ENCODE results near the gene CENPK. TPM values are rescaled to one million over a fixed set of nuclear protein-coding genes. Genes with fewer than 3 reads are reported as not detected.
A peak's percentile ranks its signal among the peaks of the same experiment; 100 is the strongest.

The CENPK gene
- total RNA-seq, 1 experiment from 2014 or later: 8.6 TPM

DNA sequence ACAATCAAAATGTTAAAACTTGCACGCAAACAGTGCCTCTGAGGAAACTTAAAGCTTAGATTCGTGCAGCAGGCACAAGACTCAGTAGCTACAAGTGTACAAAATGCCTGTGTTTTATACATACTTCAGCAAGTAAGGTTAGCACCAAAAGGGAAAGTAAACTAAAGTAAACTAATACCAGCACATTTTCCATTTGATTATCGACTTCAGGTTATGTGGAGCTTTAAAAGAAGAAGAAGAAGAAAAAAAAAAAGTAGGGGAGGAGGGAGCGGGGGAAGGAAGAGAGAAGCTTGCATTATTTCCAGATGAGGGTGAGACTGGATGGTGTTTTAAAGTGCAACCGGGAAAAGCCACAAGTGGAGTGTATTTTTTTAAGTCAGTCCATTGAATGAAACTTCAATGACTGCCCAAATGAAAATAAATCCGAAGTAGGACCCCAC is 80.7 kb downstream of the CENPK start:
- CTCF ChIA-PET: no interaction called here
- Histone ChIP-seq H3K9me3 (ENCODE audit: low read length) (no peaks in the 10 kb centered on the region), H3K9ac (ENCODE audit: low read length) (peak overlapping the region; percentile 41; the same call in 1 of the 2 replicates)

DNA sequence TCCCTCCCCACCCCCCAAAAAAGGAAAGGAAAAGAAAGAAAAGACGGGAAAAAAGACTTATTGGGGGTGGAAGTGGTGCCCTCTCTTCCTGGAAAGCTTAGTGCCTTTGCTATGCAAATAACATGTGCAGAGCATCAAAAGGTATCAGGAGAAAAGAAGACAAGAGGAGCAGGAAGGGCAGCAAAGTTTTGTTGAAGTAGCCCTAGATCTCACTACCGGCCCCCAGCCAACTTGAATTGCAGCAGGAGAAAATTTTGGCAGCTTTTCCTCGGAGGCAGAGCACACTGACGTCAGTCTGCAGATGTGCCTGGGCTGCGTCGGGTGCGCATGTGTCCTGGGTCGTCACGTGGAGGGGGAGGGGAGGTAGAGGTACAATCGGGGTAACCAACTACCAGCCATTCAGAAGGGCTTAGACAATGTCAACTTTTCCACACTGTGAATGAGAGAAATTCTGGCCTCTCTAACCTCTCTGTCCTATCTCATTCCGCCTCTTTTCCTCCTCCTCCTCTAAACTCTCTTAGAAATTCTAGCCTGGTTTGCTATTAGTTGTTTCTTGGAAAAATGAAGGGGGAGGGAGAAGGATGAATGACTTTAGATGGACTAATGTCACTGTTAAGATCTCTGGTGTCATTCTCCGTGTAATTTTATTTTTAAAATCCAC is 81.2 kb downstream of the CENPK start, which contains the start of gene ADAMTS6:
ADAMTS6 (minus strand) TSS at position 286 of the 661 bp plus-strand sequence. CDS start 8,247 bp downstream, outside the sequence.
- ATAC-seq (peak; percentile 65), DNase-seq (peak; percentile 59)
- Histone ChIP-seq H3K79me2 (ENCODE audit: low read length) (peaks cover 8% of the 10 kb centered on the region; the same call in 1 of the 2 replicates), H4K20me1 (ENCODE audit: low read length) (no peaks in the 10 kb centered on the region), H3F3A (ENCODE audit: low read length, unreplicated experiment) (no peaks in the 10 kb centered on the region), H3K4me3 (ENCODE audit: low read length) (peak within 1 kb of the TSS; percentile 79), H3K9me3 (ENCODE audit: low read length) (no peaks in the 10 kb centered on the region), H3K4me2 (ENCODE audit: low read length) (peak within 1 kb of the TSS; percentile 89), H3K27me3 (ENCODE audit: low read length) (no peaks in the 10 kb centered on the region), H2AFZ (ENCODE audit: low read length) (peak within 1 kb of the TSS; percentile 86), H3K4me1 (ENCODE audit: insufficient read depth, low read length) (peaks cover 7% of the 10 kb centered on the region; the same call in 1 of the 2 replicates), H3K9me2 (replicated peaks; ENCODE audit: low read length) (no peaks in the 10 kb centered on the region), H3K9ac (ENCODE audit: low read length) (peak within 1 kb of the TSS; percentile 41; the same call in 1 of the 2 replicates), H3K36me3 (ENCODE audit: low read depth, low read length) (no peaks in the 10 kb centered on the region), H3K27ac (ENCODE audit: low read length) (peak within 1 kb of the TSS; percentile 48)
- CTCF ChIA-PET: interaction anchor here (0.6 kb wide), 1 partner anchor 669 kb away, joined by 8 read pairs; no protein-coding TSS in a partner anchor
- POLR2A ChIA-PET (ENCODE audit: unreplicated experiment): no interaction called here
- intact Hi-C loops (cut with micrococcal nuclease): loop anchor here (2.0 to 5.0 kb wide), 2 partner anchors 264 to 381 kb away; no protein-coding TSS in a partner anchor
- TF ChIP-seq EZH2 (IDR thresholded peaks at IDR 0.05; ENCODE audit: low read length, unreplicated experiment): no peak
- no peak for TF ChIP-seq EZH2phosphoT487 (IDR thresholded peaks at IDR 0.05; ENCODE audit: borderline replicate concordance, low read length)
- TF ChIP-seq, protein P1, sequence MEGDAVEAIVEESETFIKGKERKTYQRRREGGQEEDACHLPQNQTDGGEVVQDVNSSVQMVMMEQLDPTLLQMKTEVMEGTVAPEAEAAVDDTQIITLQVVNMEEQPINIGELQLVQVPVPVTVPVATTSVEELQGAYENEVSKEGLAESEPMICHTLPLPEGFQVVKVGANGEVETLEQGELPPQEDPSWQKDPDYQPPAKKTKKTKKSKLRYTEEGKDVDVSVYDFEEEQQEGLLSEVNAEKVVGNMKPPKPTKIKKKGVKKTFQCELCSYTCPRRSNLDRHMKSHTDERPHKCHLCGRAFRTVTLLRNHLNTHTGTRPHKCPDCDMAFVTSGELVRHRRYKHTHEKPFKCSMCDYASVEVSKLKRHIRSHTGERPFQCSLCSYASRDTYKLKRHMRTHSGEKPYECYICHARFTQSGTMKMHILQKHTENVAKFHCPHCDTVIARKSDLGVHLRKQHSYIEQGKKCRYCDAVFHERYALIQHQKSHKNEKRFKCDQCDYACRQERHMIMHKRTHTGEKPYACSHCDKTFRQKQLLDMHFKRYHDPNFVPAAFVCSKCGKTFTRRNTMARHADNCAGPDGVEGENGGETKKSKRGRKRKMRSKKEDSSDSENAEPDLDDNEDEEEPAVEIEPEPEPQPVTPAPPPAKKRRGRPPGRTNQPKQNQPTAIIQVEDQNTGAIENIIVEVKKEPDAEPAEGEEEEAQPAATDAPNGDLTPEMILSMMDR (conservative IDR thresholded peaks at IDR 0.05; ENCODE audit: low read depth, low read length): no peak
- no TSS peak for BruUV-seq (replicated peaks)

More for the DNA sequence above, 80.7 kb downstream of the CENPK start:
- intact Hi-C loops (cut with micrococcal nuclease): loop anchor here (5.0 kb wide), 1 partner anchor 265 kb away; no protein-coding TSS in a partner anchor
- Histone ChIP-seq H3K4me2 (ENCODE audit: low read length) (peak overlapping the region; percentile 89), H2AFZ (ENCODE audit: low read length) (peak overlapping the region; percentile 86), H3K36me3 (ENCODE audit: low read depth, low read length) (no peaks in the 10 kb centered on the region), H4K20me1 (ENCODE audit: low read length) (no peaks in the 10 kb centered on the region), H3K27me3 (ENCODE audit: low read length) (no peaks in the 10 kb centered on the region), H3K27ac (ENCODE audit: low read length) (peak overlapping the region; percentile 48), H3K79me2 (ENCODE audit: low read length) (peaks cover 8% of the 10 kb centered on the region; the same call in 1 of the 2 replicates), H3K4me1 (ENCODE audit: insufficient read depth, low read length) (peaks cover 7% of the 10 kb centered on the region; the same call in 1 of the 2 replicates), H3K9me2 (replicated peaks; ENCODE audit: low read length) (no peaks in the 10 kb centered on the region), H3K4me3 (ENCODE audit: low read length) (peak overlapping the region; percentile 79), H3F3A (ENCODE audit: low read length, unreplicated experiment) (no peaks in the 10 kb centered on the region)
- DNase-seq: no peak
- POLR2A ChIA-PET (ENCODE audit: unreplicated experiment): no interaction called here
- peak; percentile 18; the same call in 1 of the 2 replicates for ATAC-seq
- no peak for TF ChIP-seq EZH2 (IDR thresholded peaks at IDR 0.05; ENCODE audit: low read length, unreplicated experiment)
- no peak for TF ChIP-seq EZH2phosphoT487 (IDR thresholded peaks at IDR 0.05; ENCODE audit: borderline replicate concordance, low read length)
- TF ChIP-seq, protein P1 (conservative IDR thresholded peaks at IDR 0.05; ENCODE audit: low read depth, low read length): no peak
- BruUV-seq (replicated peaks): no TSS peak
